NCI-H446 treated with DMSO at 0.1 percent for 48 hours (cell line): ENCODE measurements around the gene PPME1.
"Not testable (repeated sequence)": the region's sequence is repeated elsewhere in the genome, so short reads cannot be mapped to it uniquely, and the experiment has no call there.

Source experiments
- DNase-seq: peaks from one replicate; lab custom pipeline; 2025; lab: John Stamatoyannopoulos, UW

Gene PPME1

GRCh38 chr11:74170694-74171629 is at the start of gene PPME1, which contains the start of gene C2CD3:
TSS of gene PPME1 (plus strand) at chr11:74171289. CDS start at chr11:74171422, 133 bp downstream.
TSS of gene C2CD3 (minus strand) at chr11:74171002. CDS start at chr11:74170792, 210 bp downstream.
- DNase-seq = peak; percentile 99

DNA sequence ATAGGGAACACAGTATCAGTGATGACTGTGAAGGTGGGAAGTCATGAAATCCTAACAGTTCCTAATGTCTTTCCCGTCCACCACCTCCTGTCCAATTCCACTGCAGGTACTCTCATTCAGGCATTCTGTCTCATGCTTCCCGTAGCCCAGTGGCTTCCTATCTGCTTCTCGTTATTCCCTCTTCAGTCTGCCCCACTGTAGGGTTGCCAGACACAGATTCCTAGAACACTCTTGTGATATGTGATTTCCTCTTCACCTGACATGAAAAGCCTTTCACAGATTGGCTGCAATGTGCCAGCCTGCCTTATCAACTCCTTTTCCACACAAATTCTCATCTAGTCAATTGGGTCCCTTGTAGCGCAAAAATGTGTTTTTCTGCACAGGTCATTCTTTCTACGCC is 49.3 kb upstream of the PPME1 start:
- no peak for DNase-seq

- DNase-seq = no peak
Observed at GRCh38 chr11:74123008-74123448, 48.1 kb upstream of the PPME1 start.

DNA sequence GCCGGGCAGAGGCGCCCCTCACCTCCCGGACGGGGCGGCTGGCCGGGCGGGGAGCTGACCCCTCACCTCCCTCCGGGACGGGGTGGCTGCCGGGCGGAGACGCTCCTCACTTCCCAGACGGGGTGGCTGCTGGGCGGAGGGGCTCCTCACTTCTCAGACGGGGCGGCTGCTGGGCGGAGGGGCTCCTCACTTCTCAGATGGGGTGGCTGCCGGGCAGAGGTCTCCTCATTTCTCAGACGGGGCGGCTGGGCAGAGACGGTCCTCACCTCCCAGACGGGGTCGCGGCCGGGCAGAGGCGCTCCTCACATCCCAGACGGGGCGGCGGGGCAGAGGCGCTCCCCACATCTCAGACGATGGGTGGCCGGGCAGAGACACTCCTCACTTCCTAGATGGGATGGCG is 42.0 kb upstream of the PPME1 start:
- not testable (repeated sequence) for DNase-seq

- no peak for DNase-seq
Observed at GRCh38 chr11:74132833-74133232, 38.3 kb upstream of the PPME1 start.

- DNase-seq = no peak
Observed at GRCh38 chr11:74133436-74133835, 37.7 kb upstream of the PPME1 start.

DNA sequence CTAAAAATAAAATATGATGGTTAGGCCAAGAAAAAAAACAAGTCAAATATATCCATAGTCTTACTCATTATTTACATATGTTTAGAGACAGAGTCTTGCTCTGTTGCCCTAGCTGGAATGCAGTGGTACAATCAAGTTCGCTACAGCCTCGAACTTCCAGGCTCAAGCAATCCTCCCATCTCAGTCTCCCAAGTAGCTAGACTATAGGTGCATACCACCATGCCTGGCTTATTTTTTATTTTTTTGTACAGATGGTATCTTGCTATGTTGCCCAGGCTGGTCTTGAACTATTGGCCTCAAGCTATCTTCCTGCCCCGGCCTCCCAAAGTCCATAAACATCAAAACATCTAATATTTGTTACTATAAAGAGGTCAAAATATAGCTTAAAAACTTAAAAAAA is 36.4 kb upstream of the PPME1 start:
- DNase-seq = no peak

DNA sequence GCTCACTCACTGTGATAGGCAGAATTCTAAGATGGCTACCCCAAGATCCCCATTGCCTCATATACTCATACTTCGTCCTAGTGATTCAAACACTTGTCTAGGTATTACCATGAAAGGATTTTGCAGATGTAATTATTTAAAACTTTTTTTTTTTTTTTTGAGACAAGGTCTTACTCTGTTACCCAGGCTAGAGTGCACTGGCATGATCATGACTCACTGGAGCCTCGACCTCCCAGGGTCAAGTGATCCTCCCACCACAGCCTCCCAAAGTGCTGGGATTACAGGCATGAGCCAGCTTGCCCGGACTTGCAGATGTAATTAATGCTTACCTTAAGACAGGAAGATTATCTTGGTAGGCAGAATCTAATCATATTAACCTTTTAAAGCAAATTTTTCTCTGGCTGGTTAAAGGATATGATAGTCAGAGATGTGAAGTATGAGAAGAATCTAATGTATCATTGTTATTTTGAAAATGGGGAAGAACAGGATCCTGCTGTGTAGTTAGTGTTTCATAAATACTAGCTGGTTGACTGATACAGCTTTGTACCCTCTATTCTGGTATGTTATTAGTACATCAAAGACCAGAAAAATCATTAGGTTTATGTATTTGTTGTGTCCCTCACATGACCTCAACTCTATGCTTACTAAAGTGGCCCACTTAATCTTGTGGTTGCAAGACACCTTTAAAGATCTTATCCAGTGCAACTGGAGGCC is 35.8 kb upstream of the PPME1 start:
- no peak for DNase-seq

GRCh38 chr11:74138021-74138420 is 33.1 kb upstream of the PPME1 start:
- DNase-seq = no peak

DNA sequence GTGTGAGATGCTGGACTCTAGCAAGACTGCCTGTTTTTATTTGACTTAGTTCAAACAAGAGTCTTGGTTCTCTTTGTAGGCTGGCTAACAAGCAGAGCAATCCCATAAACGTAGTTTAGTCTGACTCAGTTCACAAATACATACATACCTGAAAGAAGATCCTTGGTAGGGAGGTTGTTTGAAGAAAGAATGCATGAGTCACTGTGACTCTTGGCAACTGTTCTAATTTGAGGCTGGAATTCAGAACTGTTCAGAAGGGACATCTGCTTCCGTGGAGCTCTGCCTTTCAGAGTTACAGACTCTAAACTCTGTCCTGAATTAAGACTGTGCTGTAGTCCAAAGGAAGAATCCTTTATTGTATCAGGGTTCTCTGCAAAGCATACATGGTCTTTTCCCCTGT is 32.5 kb upstream of the PPME1 start:
- DNase-seq = peak; percentile 85

DNA sequence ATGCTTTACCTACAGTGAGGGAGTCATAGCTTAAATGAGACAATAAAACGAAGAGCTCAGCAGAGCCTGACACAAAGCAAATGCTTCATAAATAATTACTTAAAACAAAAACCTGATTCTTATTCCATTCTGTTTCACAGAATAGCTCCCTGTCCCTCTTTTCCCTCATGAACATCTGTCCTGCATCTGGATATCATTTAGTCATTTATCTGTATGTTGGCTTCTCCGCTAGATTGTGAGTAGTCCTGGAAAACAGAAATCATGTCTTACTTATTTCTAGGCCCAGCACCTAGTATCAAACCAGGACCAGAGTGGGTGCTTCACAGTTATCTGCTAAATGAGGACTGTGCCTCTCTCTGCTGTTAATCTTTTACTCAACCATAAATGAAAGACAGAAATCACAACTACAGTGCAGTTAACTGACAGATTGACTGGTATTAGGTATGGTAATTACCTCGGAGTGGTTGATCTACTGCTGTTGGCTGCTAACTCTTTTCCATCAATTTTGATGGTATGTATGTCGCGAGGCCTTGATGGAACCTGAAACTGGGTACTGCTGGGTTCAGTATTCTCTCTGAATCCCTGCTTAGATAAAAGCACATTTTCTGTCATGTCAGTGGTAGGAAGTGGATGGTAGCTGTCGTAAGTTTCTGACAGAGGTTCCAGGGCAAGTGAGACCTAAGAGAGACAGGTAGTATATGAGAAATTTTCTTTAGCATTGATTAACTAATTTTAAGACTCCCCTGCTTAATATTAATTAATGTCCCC is 31.8 kb upstream of the PPME1 start:
- DNase-seq = no peak

DNA sequence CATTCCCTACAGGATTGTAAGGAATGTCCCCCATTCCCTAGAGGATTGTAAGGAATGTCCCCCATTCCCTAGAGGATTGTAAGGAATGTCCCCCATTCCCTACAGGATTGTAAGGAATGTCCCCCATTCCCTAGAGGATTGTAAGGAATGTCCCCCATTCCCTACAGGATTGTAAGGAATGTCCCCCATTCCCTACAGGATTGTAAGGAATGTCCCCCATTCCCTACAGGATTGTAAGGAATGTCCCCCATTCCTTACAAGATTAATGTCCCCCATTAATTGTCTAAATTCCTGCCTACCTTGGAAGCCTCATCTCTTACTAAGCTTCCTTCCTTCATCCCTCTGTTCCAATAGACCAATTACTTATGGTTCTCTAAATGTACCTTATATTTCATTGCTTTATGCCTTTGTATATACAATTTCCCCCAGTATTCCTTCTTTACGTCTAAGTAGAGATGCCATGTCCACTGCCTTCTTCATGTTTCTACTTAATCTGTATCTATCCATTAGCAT is 31.1 kb upstream of the PPME1 start:
- not testable (repeated sequence) for DNase-seq

- no peak for DNase-seq
Observed at GRCh38 chr11:74141241-74141695, 29.8 kb upstream of the PPME1 start.

- DNase-seq = no peak
Observed at GRCh38 chr11:74141908-74142307, 29.2 kb upstream of the PPME1 start.

DNA sequence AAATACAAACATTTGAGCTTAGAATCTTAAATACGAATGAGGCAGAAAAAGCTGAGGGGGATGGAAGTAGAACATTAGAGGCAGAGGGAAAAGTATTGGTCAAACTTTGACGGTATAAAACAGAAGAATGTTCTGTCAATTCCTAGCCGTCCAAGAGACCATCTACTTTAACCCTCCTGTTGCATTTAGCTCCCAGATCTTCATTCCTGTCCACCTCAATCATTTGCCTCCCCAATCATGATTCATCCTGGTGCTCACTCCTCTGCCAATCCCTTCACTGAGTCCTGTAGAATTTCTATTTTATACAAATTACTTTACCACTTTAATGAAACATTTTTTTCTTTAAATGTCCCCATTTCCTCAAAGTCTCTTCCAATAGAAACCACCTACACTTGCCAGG is 28.5 kb upstream of the PPME1 start:
- DNase-seq = no peak

GRCh38 chr11:74144592-74144991 is 26.5 kb upstream of the PPME1 start:
- DNase-seq = no peak

DNA sequence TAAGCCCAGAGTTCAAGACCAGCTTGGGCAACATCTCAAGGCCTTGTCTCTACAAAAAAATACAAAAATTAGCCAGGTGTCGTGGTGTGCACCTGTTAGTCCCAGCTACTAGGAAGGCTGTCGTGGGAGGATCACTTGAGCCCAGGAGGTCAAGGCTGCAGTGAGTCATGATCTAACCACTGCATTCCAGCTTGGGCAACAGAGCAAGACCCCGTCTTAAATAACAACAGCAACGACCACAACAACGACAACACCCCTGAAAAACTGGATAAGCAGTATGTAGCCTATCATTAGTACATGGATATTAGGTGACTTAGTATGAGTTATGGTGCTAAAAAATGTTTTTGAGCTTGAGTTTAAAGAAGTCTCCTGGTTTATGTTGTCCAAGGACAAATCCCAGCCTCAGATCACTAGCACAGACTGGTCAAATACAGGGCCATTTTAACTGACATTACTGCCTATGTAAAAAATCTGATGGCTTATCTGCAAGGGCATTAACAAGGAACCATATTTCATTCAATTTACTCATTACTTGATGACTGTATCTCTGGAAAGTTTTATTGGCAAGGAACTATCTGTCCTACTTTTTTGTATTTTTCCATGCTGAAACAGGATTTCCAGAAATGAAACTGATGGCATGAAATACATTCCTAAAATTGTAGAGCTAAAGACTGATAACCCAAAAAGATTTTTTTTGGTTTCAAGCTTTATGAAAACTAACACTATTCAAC is 23.7 kb upstream of the PPME1 start:
- no peak for DNase-seq

DNA sequence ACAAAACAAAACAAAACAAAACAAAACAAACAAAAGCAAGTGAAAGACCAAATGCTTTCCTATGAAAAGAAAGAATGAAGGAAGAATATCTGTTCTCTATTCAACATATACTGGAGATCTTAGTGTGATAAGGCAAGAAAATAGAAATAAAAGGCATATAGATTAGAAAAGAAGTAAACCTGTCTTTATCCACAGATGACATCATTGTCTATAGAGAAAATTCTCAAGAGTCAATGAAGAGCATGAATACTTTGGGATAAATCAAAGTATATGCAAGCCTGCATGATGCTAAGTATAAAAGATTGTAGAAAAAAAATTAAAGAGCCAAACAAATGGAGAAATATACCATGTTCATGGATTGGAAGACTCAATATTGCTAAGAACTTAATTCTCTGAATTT is 17.9 kb upstream of the PPME1 start:
- no peak for DNase-seq

DNA sequence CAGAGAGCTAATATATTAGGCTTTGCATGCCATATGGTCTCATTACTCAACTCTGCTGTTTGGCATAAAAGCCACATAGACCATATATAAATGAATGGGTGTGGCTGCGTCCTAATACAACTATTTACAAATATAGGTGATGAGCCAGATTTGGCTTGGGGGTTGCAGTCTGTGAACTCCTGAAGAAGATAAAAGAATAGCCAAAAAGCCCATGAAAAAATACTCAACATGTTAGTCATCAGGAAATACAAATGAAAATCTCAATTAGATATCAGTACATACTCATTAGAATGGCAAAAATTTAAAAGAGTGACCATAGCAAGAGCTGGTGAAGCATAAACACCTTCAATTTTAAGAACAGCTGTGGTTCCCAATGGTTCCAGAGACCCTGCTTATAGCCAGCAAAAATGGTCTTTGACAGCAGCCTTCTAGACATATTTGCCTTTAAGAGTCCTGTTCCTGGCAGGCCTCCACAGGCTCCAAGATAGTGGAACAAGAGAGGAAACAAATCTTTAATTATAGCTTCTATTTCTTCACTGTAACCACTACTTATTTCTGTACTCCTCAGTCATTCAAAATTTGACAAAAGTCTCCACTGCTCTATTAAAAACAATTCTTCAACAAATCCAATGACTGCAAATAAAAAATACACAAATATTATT is 16.3 kb upstream of the PPME1 start:
- DNase-seq = peak; percentile 85

- DNase-seq = no peak
Observed at GRCh38 chr11:74157169-74157568, 13.9 kb upstream of the PPME1 start.

- no peak for DNase-seq
Observed at GRCh38 chr11:74159642-74160041, 11.4 kb upstream of the PPME1 start.
